ENCODE results near the gene POU5F1. TPM values are rescaled to one million over a fixed set of nuclear protein-coding genes. Genes with fewer than 3 reads are reported as not detected.

The POU5F1 gene
- total and polyA plus RNA-seq, 9 of the 15 experiments (the other 6 are each of a cell fraction or from before 2014, with no cell fraction given): 0.06 to 2.0 (median 0.10) TPM; not detected in 6

DNA sequence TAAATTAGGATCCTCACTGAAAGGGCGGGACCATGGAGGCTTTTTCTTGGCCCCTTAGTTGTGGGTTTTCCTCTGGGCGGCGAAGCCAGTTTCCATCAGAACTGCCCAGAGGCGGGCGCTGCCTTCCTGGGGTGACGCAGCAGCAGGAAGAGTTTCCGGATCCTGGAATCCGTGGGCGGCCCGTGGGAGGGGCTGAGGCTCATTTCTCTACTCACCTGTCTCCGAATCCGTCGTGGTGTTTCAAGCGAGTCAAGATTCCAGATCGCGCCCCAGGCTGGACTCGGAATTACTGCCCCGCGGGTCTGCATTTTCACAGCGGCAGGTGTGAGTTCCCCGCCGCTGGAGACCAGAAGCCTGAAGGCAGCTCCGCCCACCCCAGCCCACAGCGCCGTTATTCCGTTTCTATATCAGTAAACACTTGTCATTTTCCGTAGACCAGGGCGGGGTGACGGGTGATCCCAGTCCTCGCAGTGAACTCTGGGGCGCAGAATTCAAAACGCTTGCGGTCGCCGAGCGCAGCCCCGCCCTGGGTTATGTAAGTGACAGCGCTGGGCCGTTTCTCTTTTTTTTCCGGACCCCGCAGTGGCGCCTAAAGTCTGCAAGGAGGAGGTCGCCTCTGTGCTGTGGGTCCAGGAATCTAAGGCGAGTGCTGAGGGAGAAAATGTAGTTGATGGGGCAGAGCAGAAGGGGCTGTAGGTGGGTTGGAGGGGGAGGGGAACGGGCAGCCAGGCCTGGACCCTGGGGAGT, 27.2 kb upstream of the POU5F1 start (continued):
- TF ChIP-seq FOXJ3 (CRISPR knock-in tag; IDR thresholded peaks at IDR 0.05) (no peak), ILK (tag; IDR thresholded peaks at IDR 0.05; ENCODE audit: borderline replicate concordance, low read depth) (no peak), ELK1 (CRISPR knock-in tag; IDR thresholded peaks at IDR 0.05) (no peak), ZNF146 (CRISPR knock-in tag; IDR thresholded peaks at IDR 0.05; ENCODE audit: unreplicated experiment) (no peak), TAF9B (IDR thresholded peaks at IDR 0.05; ENCODE audit: partially characterized antibody) (peak; percentile 65), ZNF436 (CRISPR knock-in tag; IDR thresholded peaks at IDR 0.05) (no peak), MXI1 (IDR thresholded peaks at IDR 0.05; ENCODE audit: low read depth, low read length) (no peak), NFE2L1 (tag; IDR thresholded peaks at IDR 0.05; ENCODE audit: borderline replicate concordance, low read depth) (no peak), WHSC1 (IDR thresholded peaks at IDR 0.05; ENCODE audit: low read length) (no peak), SPI1 (IDR thresholded peaks at IDR 0.05; ENCODE audit: borderline replicate concordance, low read depth, low read length) (peak; percentile 26; the same call in 1 of the 2 replicates), LCOR (CRISPR knock-in tag; IDR thresholded peaks at IDR 0.05) (peak; percentile 78), ZNF717 (CRISPR knock-in tag; IDR thresholded peaks at IDR 0.05) (no peak), ZNF75A (CRISPR knock-in tag; IDR thresholded peaks at IDR 0.05) (no peak), HSF4 (CRISPR knock-in tag; IDR thresholded peaks at IDR 0.05; ENCODE audit: borderline replicate concordance) (no peak), HDAC3 (IDR thresholded peaks at IDR 0.05; ENCODE audit: borderline replicate concordance, partially characterized antibody) (peak; percentile 77), FOSL1 (tag; conservative IDR thresholded peaks at IDR 0.05) (peak; percentile 77), POLR2AphosphoS2 (IDR thresholded peaks at IDR 0.05; ENCODE audit: low read length) (no peak), ZBTB49 (CRISPR knock-in tag; IDR thresholded peaks at IDR 0.05; ENCODE audit: borderline replicate concordance) (no peak), BDP1 (IDR thresholded peaks at IDR 0.05; ENCODE audit: insufficient read depth, insufficient read length) (no peak), TRIM25 (IDR thresholded peaks at IDR 0.05; ENCODE audit: borderline replicate concordance) (no peak), HDAC6 (IDR thresholded peaks at IDR 0.05; ENCODE audit: low read depth, low read length) (no peak)
- TF ChIP-seq, protein P1, sequence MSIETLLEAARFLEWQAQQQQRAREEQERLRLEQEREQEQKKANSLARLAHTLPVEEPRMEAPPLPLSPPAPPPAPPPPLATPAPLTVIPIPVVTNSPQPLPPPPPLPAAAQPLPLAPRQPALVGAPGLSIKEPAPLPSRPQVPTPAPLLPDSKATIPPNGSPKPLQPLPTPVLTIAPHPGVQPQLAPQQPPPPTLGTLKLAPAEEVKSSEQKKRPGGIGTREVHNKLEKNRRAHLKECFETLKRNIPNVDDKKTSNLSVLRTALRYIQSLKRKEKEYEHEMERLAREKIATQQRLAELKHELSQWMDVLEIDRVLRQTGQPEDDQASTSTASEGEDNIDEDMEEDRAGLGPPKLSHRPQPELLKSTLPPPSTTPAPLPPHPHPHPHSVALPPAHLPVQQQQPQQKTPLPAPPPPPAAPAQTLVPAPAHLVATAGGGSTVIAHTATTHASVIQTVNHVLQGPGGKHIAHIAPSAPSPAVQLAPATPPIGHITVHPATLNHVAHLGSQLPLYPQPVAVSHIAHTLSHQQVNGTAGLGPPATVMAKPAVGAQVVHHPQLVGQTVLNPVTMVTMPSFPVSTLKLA (conservative IDR thresholded peaks at IDR 0.05): peak; percentile 75 to 79
